H9 (cell line): Measurements from ENCODE around the gene ABCD4. TPM values are rescaled to one million over a fixed set of nuclear protein-coding genes. Genes with fewer than 3 reads are reported as not detected.

Experiments used
- DNase-seq: peaks from one replicate; pipeline ENCODE4 v3.0.0-alpha.2; 2017
- H2AFZ ChIP-seq: one replicate; pipeline ENCODE4 v1.6.1; 2013; ENCODE audit warnings: mild to moderate bottlenecking, low read length, control low read depth, moderate library complexity
- H2AK5ac ChIP-seq: 2 replicates; pipeline ENCODE4 v1.6.1; 2013; ENCODE audit warnings: low read length, control low read depth, mixed read lengths; ENCODE audit not compliant: insufficient read length
- H2BK120ac ChIP-seq: one replicate; pipeline ENCODE4 v1.6.1; 2013; ENCODE audit warnings: low read depth, mild to moderate bottlenecking, low read length, control low read depth, inconsistent platforms; ENCODE audit not compliant: poor library complexity, severe bottlenecking
- H2BK12ac ChIP-seq: 2 replicates; pipeline ENCODE4 v1.6.1; 2013; ENCODE audit warnings: low read length, control low read depth, mixed read lengths, low read depth; ENCODE audit not compliant: insufficient read length
- H2BK15ac ChIP-seq: 2 replicates; pipeline ENCODE4 v1.6.1; 2013; ENCODE audit warnings: low read depth, low read length, control low read depth
- H2BK20ac ChIP-seq: one replicate; pipeline ENCODE4 v1.6.1; 2013; ENCODE audit warnings: low read depth, mild to moderate bottlenecking, low read length, control low read depth, inconsistent platforms; ENCODE audit not compliant: poor library complexity, severe bottlenecking
- H2BK5ac ChIP-seq: 2 replicates; pipeline ENCODE4 v1.6.1; 2013; ENCODE audit warnings: low read length, control low read depth, mixed read lengths; ENCODE audit not compliant: insufficient read length
- H3K14ac ChIP-seq: 2 replicates; pipeline ENCODE4 v1.6.1; 2013; ENCODE audit warnings: low read length, control low read depth; ENCODE audit not compliant: insufficient read depth
- H3K18ac ChIP-seq: 2 replicates; pipeline ENCODE4 v1.6.1; 2013; ENCODE audit warnings: low read depth, mild to moderate bottlenecking, mixed read lengths, low read length, control low read depth; ENCODE audit not compliant: insufficient read length
- H3K23ac ChIP-seq: 2 replicates; pipeline ENCODE4 v1.6.1; 2013; ENCODE audit warnings: low read length, control low read depth, mixed read lengths, low read depth; ENCODE audit not compliant: insufficient read length
- H3K23me2 ChIP-seq: 2 replicates; pipeline ENCODE4 v1.6.1; 2013; ENCODE audit warnings: low read depth, mild to moderate bottlenecking, mixed read lengths, low read length, control low read depth; ENCODE audit not compliant: insufficient read length, poor library complexity, severe bottlenecking
- H3K27ac ChIP-seq: 2 replicates; pipeline ENCODE4 v1.5.1; 2013; ENCODE audit warnings: low read length, control low read depth, mixed read lengths, low read depth; ENCODE audit not compliant: insufficient read length
- H3K27me3 ChIP-seq: 2 replicates; pipeline ENCODE4 v1.6.1; 2013; ENCODE audit warnings: low read length, control low read depth, inconsistent platforms; ENCODE audit not compliant: insufficient read depth
- H3K4ac ChIP-seq: 2 replicates; pipeline ENCODE4 v1.6.1; 2013; ENCODE audit warnings: low read depth, mild to moderate bottlenecking, control low read depth, inconsistent platforms, low read length, moderate library complexity
- H3K4me1 ChIP-seq: 2 replicates; pipeline ENCODE4 v1.6.1; 2013; ENCODE audit warnings: low read length, control low read depth, inconsistent platforms; ENCODE audit not compliant: insufficient read depth
- H3K4me2 ChIP-seq: 2 replicates; pipeline ENCODE4 v1.6.1; 2013; ENCODE audit warnings: low read length, control low read depth, mixed read lengths; ENCODE audit not compliant: insufficient read length, insufficient read depth
- H3K56ac ChIP-seq: 2 replicates; pipeline ENCODE4 v1.6.1; 2013; ENCODE audit warnings: low read depth, mild to moderate bottlenecking, mixed read lengths, low read length, control low read depth; ENCODE audit not compliant: insufficient read length
- H3K79me1 ChIP-seq: 2 replicates; pipeline ENCODE4 v1.6.1; 2013; ENCODE audit warnings: low read depth, mild to moderate bottlenecking, moderate library complexity, low read length, control low read depth, inconsistent platforms; ENCODE audit not compliant: insufficient read depth, poor library complexity, severe bottlenecking
- H3K79me2 ChIP-seq: 2 replicates; pipeline ENCODE4 v1.6.1; 2013; ENCODE audit warnings: low read length, control low read depth, inconsistent platforms; ENCODE audit not compliant: insufficient read depth
- H3K9ac ChIP-seq: 2 replicates; pipeline ENCODE4 v1.6.1; 2013; ENCODE audit warnings: low read length, control low read depth, mixed read lengths; ENCODE audit not compliant: insufficient read length; ENCODE audit errors: extremely low read depth
- H3K9me3 ChIP-seq: one replicate; pipeline ENCODE4 v1.6.1; 2013; ENCODE audit warnings: low read depth, low read length, inconsistent platforms; ENCODE audit not compliant: control insufficient read depth
- H3T11ph ChIP-seq: one replicate; pipeline ENCODE4 v1.6.1; 2013; ENCODE audit warnings: mild to moderate bottlenecking, low read length, control low read depth, inconsistent platforms
- H4K20me1 ChIP-seq: one replicate; pipeline ENCODE4 v1.6.1; 2013; ENCODE audit not compliant: control insufficient read depth, insufficient read length, insufficient read depth
- H4K5ac ChIP-seq: 2 replicates; pipeline ENCODE4 v1.6.1; 2013; ENCODE audit warnings: low read depth, mild to moderate bottlenecking, mixed read lengths, low read length, control low read depth; ENCODE audit not compliant: insufficient read length
- H4K8ac ChIP-seq: replicated peaks from 2 replicates; pipeline ENCODE4 v1.6.1; 2013; ENCODE audit warnings: low read length, control low read depth, mixed read lengths, low read depth; ENCODE audit not compliant: insufficient read length
- H4K91ac ChIP-seq: 2 replicates; pipeline ENCODE4 v1.6.1; 2013; ENCODE audit warnings: low read depth, mild to moderate bottlenecking, moderate library complexity, mixed read lengths, low read length, control low read depth; ENCODE audit not compliant: insufficient read length
- H3K27ac Mint-ChIP-seq, 3 experiments: 2 replicates in 2 of 3; 3 replicates in 1 of 3; pipeline ENCODE4 v1.8.0; 2020 to 2021; ENCODE audit warnings: mixed read lengths in 3 of 3, mild to moderate bottlenecking in 1 of 3, moderate library complexity in 1 of 3
- H3K27me3 Mint-ChIP-seq: 2 replicates; pipeline ENCODE4 v1.8.0; 2021; ENCODE audit warnings: low read depth, mild to moderate bottlenecking, moderate library complexity, mixed read lengths
- H3K36me3 Mint-ChIP-seq, 3 experiments: 2 replicates in 2 of 3; 3 replicates in 1 of 3; pipeline ENCODE4 v1.8.0; 2020 to 2021; ENCODE audit warnings: low read depth in 3 of 3, mixed read lengths in 3 of 3; ENCODE audit not compliant: insufficient read depth in 1 of 3
- H3K4me1 Mint-ChIP-seq, 2 experiments: 2 replicates each; pipeline ENCODE4 v1.8.0; 2020; ENCODE audit warnings: mixed read lengths in 2 of 2
- H3K4me3 Mint-ChIP-seq, 2 experiments: 2 replicates in 1 of 2; 3 replicates in 1 of 2; pipeline ENCODE4 v1.8.0; 2020 to 2021; ENCODE audit warnings: mild to moderate bottlenecking in 2 of 2, mixed read lengths in 2 of 2, moderate library complexity in 1 of 2
- H3K9me3 Mint-ChIP-seq, 2 experiments: 2 replicates in 1 of 2; 3 replicates in 1 of 2; pipeline ENCODE4 v1.8.0; 2020; ENCODE audit warnings: mild to moderate bottlenecking in 2 of 2, mixed read lengths in 2 of 2, moderate library complexity in 1 of 2
- CTCF ChIP-seq: fragments of 200-600 bp; sonication (generic); conservative IDR thresholded peaks from 3 replicates; pipeline ENCODE4 v1.8.0; 2021; ENCODE audit warnings: antibody characterized with exemption, mild to moderate bottlenecking
- WGBS: extraction: QIAGEN DNeasy Blood & Tissue Kit; methylation state at CpG from one replicate; pipeline ENCODE4 v1.1.7; 2013; ENCODE audit warnings: missing lambda C conversion rate, low lambda C conversion rate, mixed read lengths; ENCODE audit not compliant: insufficient read length; ENCODE audit errors: extremely low coverage; 5-methylcytosine and 5-hydroxymethylcytosine counted together
- total RNA-seq: library from RNA; stranded (reverse); gene quantifications from 2 replicates; pipeline ENCODE4 v1.2.1, GENCODE V29; 2021

ABCD4 gene
- total RNA-seq, 1 experiment from 2014 or later: 80.9 TPM

GRCh38 chr14:74313601-74314000 is 10.9 kb upstream of the ABCD4 start:
- H4K5ac ChIP-seq: no peak overlapping the region
- no peak overlapping the region for H3K23ac ChIP-seq
- WGBS: no CpG with 5 or more reads among the region's 5 CpGs
- DNase-seq: no peak
- H3K79me2 ChIP-seq: no peaks in the 10 kb centered on the region
- no peak overlapping the region for H3K4me2 ChIP-seq
- no peak overlapping the region for H4K91ac ChIP-seq
- no peak overlapping the region for H3K56ac ChIP-seq
- no peak overlapping the region for H4K8ac ChIP-seq
- no peaks in the 10 kb centered on the region for H3K23me2 ChIP-seq
- H3K27me3 ChIP-seq: no peaks in the 10 kb centered on the region
- Mint-ChIP-seq H3K27ac (peak overlapping the region in 2 of 3 experiments; percentile 40 to 44; a peak in 2 of 7 replicates), H3K27me3 (no peaks in the 10 kb centered on the region; the same call in 1 of the 2 replicates), H3K4me1 (peaks cover 3 to 4% of the 10 kb centered on the region in 2 experiments; a peak in 1 of 4 replicates), H3K4me3 (no peak overlapping the region), H3K9me3 (no peaks in the 10 kb centered on the region), H3K36me3 (no peaks in the 10 kb centered on the region)
- H4K20me1 ChIP-seq: no peaks in the 10 kb centered on the region
- H3K9ac ChIP-seq: no peak overlapping the region
- H3K18ac ChIP-seq: no peak overlapping the region
- no peak overlapping the region for H3K4ac ChIP-seq
- H2BK20ac ChIP-seq: no peak overlapping the region
- H3K27ac ChIP-seq: no peak overlapping the region
- no peak overlapping the region for H2BK15ac ChIP-seq
- no peak overlapping the region for H2BK12ac ChIP-seq
- no peaks in the 10 kb centered on the region for H3K9me3 ChIP-seq
- H2AK5ac ChIP-seq: no peak overlapping the region
- no peak overlapping the region for H3T11ph ChIP-seq
- H3K14ac ChIP-seq: no peak overlapping the region
- H2AFZ ChIP-seq: no peak overlapping the region
- H2BK120ac ChIP-seq: no peak overlapping the region
- TF ChIP-seq CTCF: no peak
- no peak overlapping the region for H2BK5ac ChIP-seq
- H3K4me1 ChIP-seq: no peaks in the 10 kb centered on the region
- H3K79me1 ChIP-seq: no peaks in the 10 kb centered on the region
